Non-pigmented ciliary epithelial cell (primary cell): ENCODE results near the gene LAMC1.
"Not testable (repeated sequence)": the region's sequence is repeated elsewhere in the genome, so short reads cannot be mapped to it uniquely, and the experiment has no call there.

ENCODE experiments used
- DNase-seq: peaks from one replicate; pipeline ENCODE4 v3.0.0-alpha.2; 2010; ENCODE audit warnings: low read depth

The LAMC1 gene

GRCh38 chr1:183043872-183044854 is 20.9 kb downstream of the LAMC1 start:
- DNase-seq = no peak

DNA sequence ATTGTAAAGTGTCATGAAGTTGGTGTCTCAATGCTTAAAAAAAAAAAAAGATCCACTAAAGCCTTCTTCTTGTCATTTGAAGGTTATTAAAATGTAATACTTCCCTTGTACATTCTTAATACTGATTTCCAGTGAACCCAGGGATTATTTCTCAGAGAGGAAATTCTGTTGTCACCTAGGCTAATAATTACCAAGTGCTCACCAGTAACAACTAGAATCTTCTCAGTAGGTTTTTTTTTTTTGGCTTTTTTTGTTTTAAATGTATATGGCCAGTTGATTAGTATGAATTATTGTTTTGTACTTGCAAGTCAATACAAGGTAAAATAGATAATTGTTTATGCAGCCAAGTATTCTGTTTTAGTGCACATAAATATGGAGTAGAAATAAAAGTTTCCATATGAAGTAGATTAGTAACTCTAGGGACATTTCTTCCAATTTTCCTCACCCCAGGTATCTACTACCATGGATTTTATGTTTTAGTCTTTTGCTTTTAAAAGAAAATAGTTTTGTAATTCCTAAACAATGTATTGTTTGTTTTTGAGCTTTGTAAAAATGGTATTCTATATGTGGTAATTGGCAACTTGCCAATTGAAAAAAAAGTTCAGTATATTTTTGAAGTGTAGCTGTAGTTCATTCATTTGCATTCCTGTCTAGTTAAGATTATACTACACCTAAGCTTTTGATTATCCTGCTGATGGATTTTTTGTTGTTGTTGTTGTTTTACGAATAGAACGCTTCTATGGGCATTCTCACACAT is 21.9 kb downstream of the LAMC1 start:
- no peak for DNase-seq

DNA sequence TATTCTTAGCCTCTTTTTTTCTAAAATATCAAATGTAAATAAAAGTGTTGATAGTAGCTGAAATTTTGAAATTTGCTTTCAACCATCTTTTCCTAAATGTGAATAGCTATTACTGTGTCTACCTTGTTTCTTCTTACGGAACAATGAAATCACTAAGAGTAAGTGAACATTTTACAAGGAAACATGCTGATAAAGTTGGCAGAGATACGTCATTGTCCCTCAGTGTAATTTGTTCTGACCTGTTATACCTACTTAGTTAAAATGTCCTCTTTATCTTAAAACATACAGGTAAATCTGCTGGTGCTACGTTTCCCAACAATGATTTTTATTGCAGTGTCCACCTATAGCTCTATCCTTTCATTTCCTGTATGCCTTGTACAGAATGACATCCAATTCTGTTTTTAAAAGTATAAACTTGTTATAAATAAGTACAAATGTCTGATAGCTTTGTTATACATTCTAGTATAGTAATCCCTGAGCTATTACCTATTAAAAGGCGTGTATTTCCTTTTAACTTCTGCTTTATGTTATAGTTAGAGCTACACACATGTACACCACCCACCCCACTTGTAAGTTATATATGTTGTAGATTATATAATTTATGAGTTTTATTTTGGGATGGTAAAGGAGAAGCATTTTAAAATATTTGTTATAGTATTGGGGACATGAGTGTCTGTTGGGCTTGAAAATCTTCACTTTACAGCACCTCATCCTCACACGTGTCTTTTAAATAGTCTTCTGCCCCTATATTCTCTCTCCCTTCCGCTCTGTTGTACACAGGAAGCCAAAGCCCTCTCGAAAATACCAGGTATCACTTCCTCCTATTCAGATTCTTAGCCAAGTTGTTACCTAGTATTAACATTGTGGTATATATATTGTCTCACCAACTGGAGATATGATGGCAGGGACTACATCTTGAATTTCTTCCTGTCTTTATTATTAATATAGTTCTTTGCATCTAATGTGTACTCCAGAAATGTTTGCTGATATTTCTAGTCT is 25.2 kb downstream of the LAMC1 start:
- no peak for DNase-seq

DNA sequence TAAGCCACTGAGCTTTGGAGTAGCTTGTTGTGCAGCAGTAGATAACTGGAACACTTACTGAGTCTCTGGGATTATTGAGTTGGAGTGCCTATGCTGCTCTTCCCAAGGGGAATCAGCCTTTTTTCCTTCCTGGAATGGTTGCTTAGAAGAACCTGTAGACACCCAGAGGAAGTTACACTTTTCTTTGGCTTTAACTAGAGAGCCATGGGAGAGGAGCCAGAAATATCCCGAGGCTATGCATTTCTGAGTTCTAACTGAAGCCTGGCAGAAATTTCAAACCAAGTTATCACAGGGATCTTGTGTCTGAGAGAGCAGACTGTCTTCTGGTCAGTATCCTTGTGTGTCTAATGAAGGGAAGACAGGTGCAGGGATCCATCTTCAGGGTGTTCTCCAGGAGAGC is 28.3 kb downstream of the LAMC1 start:
- DNase-seq = no peak

- no peak for DNase-seq
Observed at GRCh38 chr1:183052861-183053260, 29.6 kb downstream of the LAMC1 start.

DNA sequence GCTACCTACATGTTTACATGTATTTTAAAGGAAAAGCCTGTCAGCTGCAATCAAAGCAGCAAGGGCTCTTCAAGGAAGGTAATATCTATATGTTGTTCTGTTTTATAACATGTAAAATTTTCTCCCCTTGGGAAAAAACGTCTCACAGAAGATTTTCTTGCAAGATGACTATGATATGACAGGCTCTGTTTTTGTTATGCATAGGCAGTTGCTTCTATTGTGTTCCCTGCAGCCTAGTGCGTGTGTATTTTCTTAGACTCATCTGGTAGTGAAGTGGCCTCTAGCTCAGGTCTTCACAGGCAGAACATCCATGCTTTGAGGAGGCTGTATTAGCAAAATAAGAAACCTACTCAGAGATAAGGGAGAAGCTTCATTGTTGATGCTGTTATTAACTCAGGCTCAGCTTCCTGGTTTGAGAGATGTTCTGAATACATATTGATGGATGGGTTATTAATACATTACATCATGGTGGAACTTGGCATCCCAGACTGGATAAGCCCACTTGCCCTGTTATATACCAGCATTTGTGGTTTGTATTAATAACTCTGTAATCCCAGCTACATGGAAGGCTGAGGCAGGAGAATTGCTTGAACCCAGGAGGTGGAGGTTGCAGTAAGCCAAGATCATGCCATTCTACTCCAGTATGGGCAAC is 35.8 kb downstream of the LAMC1 start:
- no peak for DNase-seq

- DNase-seq = no peak
Observed at GRCh38 chr1:183061194-183061593, 38.0 kb downstream of the LAMC1 start.

DNA sequence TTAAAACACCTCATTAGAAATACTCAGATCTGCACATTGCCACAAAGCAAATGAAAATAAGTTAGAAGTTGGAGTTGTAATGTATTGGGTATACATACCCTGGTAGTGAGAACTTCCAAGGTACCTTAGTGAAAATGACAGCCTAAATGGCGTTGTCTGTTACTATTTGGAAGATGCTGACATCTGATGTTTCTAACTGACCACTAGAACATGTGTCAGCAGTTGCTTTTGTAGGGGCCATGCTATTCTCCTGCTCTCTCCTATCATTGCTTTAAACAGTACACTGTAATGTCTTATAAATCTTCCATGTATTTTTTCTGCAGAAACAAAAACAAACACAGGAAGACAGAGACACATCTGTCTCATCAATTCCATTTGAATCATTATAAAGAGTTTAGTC is 40.1 kb downstream of the LAMC1 start:
- DNase-seq = no peak

GRCh38 chr1:183065168-183065706 is 42.0 kb downstream of the LAMC1 start:
- no peak for DNase-seq

GRCh38 chr1:183066432-183066831 is 43.2 kb downstream of the LAMC1 start:
- not testable (repeated sequence) for DNase-seq

DNA sequence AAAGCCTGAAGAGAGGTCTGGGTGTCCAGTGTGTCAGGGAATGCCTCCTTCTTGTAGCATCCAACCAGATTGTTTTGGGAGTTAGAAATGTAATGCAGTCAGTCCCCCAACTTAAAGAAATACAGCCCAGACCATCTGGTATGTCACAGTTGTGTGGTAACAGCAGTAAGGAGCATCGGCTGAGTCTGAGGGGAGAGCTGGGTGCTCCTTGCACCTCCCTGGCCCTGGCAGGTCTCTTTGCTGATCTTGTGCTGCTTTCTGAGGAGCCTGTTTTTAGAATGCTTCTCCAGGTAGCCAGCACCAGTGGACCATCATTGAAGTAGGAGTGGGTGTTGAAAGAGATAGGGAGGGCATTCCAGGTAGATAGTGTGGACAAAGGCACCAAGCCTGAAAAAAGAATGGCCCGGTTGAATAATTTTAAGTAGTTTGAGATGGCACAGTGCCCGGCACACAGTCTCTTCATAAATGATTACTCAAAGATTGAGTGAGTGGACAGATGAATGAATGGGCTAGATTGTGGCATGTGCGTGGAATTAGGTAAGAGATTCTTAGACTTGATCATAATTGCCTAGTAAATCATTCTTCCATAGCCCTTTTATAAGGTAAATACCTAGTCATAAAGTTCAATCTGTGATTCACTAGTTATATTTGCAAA is 46.5 kb downstream of the LAMC1 start:
- no peak for DNase-seq

- no peak for DNase-seq
Observed at GRCh38 chr1:183070234-183070922, 47.2 kb downstream of the LAMC1 start.

GRCh38 chr1:183070923-183071618 is 47.9 kb downstream of the LAMC1 start:
- DNase-seq = peak; percentile 45

DNA sequence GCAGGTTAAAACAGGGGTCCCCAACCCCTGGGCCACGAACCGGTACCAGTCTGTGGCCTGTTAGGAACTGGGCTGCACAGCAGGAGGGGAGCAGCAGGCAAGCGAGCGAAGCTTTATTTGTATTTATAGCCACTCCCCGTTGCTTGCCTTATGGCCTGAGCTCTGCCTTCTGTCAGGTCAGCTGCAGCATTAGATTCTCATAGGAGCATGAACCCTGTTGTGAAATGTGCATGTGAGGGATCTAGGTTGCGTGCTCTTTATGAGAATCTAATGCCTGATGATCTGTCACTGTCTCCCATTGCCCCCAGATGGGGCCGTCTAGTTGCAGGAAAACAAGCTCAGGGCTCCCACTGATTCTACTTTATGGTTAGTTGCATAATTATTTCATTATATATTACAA is 49.4 kb downstream of the LAMC1 start:
- DNase-seq = not testable (repeated sequence)

- DNase-seq = no peak
Observed at GRCh38 chr1:183073320-183073719, 50.1 kb downstream of the LAMC1 start.

- no peak for DNase-seq
Observed at GRCh38 chr1:183074215-183074614, 51.0 kb downstream of the LAMC1 start.

GRCh38 chr1:183075861-183076260 is 52.6 kb downstream of the LAMC1 start:
- no peak for DNase-seq

- DNase-seq = no peak
Observed at GRCh38 chr1:183077097-183077496, 53.9 kb downstream of the LAMC1 start.

DNA sequence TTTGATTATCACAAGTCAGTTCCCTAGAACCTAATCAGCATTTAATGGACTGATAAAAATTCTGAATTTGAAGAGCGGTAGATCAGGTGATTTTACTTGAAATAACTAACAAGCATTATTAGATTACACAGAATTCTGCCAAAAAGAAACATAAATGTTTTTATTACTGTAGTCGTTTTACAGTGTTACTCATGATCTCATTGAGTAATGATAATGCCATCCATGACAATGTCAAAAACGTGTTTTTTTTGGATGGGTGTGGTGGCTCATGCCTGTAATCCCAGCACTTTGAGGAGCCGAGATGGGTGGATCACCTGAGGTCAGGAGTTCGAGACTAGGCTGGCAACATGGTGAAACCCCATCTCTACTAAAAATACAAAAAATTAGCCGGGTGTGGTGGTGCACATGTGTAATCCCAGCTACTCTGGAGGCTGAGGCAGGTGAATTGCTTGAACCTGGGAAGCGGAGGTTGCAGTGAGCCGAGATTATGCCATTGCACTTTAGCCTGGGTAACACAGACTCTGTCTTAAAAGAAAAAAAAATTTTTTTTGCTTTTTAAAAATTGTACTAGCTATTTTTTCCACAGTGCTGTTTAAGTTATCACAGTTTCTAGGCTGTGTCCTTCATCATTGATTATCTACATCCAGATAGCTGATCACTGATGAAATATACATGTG is 56.6 kb downstream of the LAMC1 start:
- DNase-seq = no peak
